Neural progenitor cell (in vitro differentiated cells): ENCODE data around the gene PSMD13.

Source experiments
- CTCF ChIP-seq: fragments of 200-600 bp; sonication (generic); IDR thresholded peaks from 2 replicates; pipeline ENCODE4 v1.5.1; 2017; ENCODE audit warnings: antibody characterized with exemption, mild to moderate bottlenecking
- EZH2 ChIP-seq: fragments of 200-600 bp; sonication (generic); IDR thresholded peaks from 2 replicates; pipeline ENCODE4 v1.6.1; 2017; ENCODE audit warnings: antibody characterized with exemption, mild to moderate bottlenecking, moderate library complexity
- EZH2phosphoT487 ChIP-seq: fragments of 200-600 bp; sonication (generic); IDR thresholded peaks from 2 replicates; pipeline ENCODE4 v1.6.1; 2017; ENCODE audit warnings: antibody characterized with exemption

- TF ChIP-seq CTCF = no peak
- TF ChIP-seq EZH2 = no peak
- TF ChIP-seq EZH2phosphoT487 = no peak
These were observed 3.8 kb upstream of the PSMD13 start for GRCh38 chr11:232783-233565.
